Fibroblast of lung (primary cell): ENCODE measurements around the gene MYLK. TPM values are rescaled to one million over a fixed set of nuclear protein-coding genes. Genes with fewer than 3 reads are reported as not detected.
A peak's percentile ranks its signal among the peaks of the same experiment; 100 is the strongest.

Experiments
- DNase-seq, 2 donors: peaks; one replicate each; pipeline versions ENCODE4 v3.0.0 to v3.0.0-alpha.2; 2010; ENCODE audit warnings: low read depth in 2 of 2
- H2AFZ ChIP-seq: 2 replicates; pipeline ENCODE4 v1.5.1; 2012; ENCODE audit warnings: low read length, control low read depth, inconsistent platforms
- H3K27ac ChIP-seq: 2 replicates; pipeline ENCODE4 v1.5.1; 2011; ENCODE audit warnings: low read length, control low read depth; ENCODE audit not compliant: insufficient read depth
- H3K27me3 ChIP-seq: 2 replicates; pipeline ENCODE4 v1.5.1; 2011; ENCODE audit warnings: mild to moderate bottlenecking, low read length; ENCODE audit not compliant: control insufficient read depth, insufficient read depth
- H3K36me3 ChIP-seq: 2 replicates; pipeline ENCODE4 v1.5.1; 2011; ENCODE audit warnings: low read length; ENCODE audit not compliant: control insufficient read depth, insufficient read depth
- H3K4me1 ChIP-seq: 2 replicates; pipeline ENCODE4 v1.5.1; 2011; ENCODE audit warnings: low read length; ENCODE audit not compliant: control insufficient read depth, insufficient read depth; ENCODE audit errors: extremely low read depth
- H3K4me2 ChIP-seq: 2 replicates; pipeline ENCODE4 v1.5.1; 2011; ENCODE audit warnings: low read length, control low read depth; ENCODE audit not compliant: insufficient read depth; ENCODE audit errors: extremely low read depth
- H3K4me3 ChIP-seq, 4 experiments: fragments of 200-600 bp in 1 of 4; sonication (generic) in 1 of 4; replicated peaks in 1 of 4; 2 replicates each; pipeline ENCODE4 v1.5.1; 2011 to 2016; ENCODE audit warnings: low read length in 4 of 4, low read depth in 3 of 4, mild to moderate bottlenecking in 3 of 4, control low read depth in 2 of 4, inconsistent platforms in 1 of 4, mixed read lengths in 1 of 4; ENCODE audit not compliant: insufficient read depth in 1 of 4; ENCODE audit errors: control extremely low read depth in 1 of 4
- H3K79me2 ChIP-seq: 2 replicates; pipeline ENCODE4 v1.5.1; 2012; ENCODE audit warnings: mild to moderate bottlenecking, low read length, inconsistent platforms; ENCODE audit not compliant: control insufficient read depth, insufficient read depth
- H3K9ac ChIP-seq: 2 replicates; pipeline ENCODE4 v1.5.1; 2011; ENCODE audit warnings: mild to moderate bottlenecking, low read length, control low read depth; ENCODE audit not compliant: insufficient read depth
- H3K9me3 ChIP-seq: 2 replicates; pipeline ENCODE4 v1.5.1; 2012; ENCODE audit warnings: low read depth, low read length; ENCODE audit not compliant: control insufficient read depth, insufficient read depth
- H4K20me1 ChIP-seq: 2 replicates; pipeline ENCODE4 v1.5.1; 2011; ENCODE audit warnings: low read length; ENCODE audit not compliant: control insufficient read depth, insufficient read depth; ENCODE audit errors: extremely low read depth
- EZH2 ChIP-seq: IDR thresholded peaks from 2 replicates; pipeline ENCODE4 v1.5.1; 2012; ENCODE audit warnings: low read length, control low read depth, mild to moderate bottlenecking; ENCODE audit errors: missing control alignments
- polyA plus RNA-seq, 2 donors: library from polyadenylated mRNA; depleted of rRNA in 1 of 2; stranded (reverse) in 1 of 2; unstranded in 1 of 2; fragments of >200 nt; gene quantifications; 2 replicates each; pipeline ENCODE4 v1.2.1, GENCODE V29; 2011 to 2012; ENCODE audit warnings: missing spikeins in 1 of 2
- total RNA-seq: library from RNA; depleted of rRNA; stranded (reverse); fragments of >200 nt; gene quantifications from 2 replicates; pipeline ENCODE4 v1.2.1, GENCODE V29; 2014
- TF ChIP-seq, protein P1 (sequence below), 2 donors: IDR thresholded peaks in 1 of 2; conservative IDR thresholded peaks in 1 of 2; 1 replicate in 1 of 2; 2 replicates in 1 of 2; pipeline ENCODE4 v1.5.1; 2011 to 2012; ENCODE audit warnings: low read length in 2 of 2, control low read depth in 1 of 2, inconsistent platforms in 1 of 2, low read depth in 1 of 2, mild to moderate bottlenecking in 1 of 2

Gene MYLK
- total and polyA plus RNA-seq, 2 donors (not counting 1 experiment from before 2014, with no cell fraction given): 918 to 941 TPM

DNA sequence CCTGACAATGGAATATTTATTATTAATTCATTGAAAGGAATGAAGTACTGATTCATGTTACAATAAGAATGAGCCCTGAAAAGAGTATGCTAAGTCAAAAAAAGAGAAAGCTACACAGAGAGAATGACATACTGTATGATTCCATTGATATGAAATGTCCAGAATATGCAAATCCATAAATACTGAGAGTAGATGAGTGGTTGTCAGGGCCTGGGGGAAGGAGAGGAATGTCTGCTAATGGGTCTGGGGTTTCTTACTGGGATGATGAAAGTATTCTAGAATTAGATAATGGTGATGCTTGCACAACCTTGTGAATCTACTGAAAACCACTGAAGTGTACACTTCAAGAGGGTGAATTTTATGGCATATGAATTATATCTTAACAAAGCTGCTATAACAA lies 219.4 kb downstream of the MYLK start:
- Histone ChIP-seq H4K20me1 (no peaks in the 10 kb centered on the region), H3K79me2 (no peaks in the 10 kb centered on the region), H3K36me3 (peaks cover 21% of the 10 kb centered on the region), H3K27ac (no peak overlapping the region), H3K9me3 (no peaks in the 10 kb centered on the region), H3K9ac (no peak overlapping the region), H3K4me2 (no peak overlapping the region), H3K27me3 (no peaks in the 10 kb centered on the region), H2AFZ (no peak overlapping the region), H3K4me3 (no peak overlapping the region), H3K4me1 (peaks cover 25% of the 10 kb centered on the region)
- peak in 1 of 2 donors; percentile 68 for DNase-seq
- TF ChIP-seq EZH2: no peak
- TF ChIP-seq, protein P1, sequence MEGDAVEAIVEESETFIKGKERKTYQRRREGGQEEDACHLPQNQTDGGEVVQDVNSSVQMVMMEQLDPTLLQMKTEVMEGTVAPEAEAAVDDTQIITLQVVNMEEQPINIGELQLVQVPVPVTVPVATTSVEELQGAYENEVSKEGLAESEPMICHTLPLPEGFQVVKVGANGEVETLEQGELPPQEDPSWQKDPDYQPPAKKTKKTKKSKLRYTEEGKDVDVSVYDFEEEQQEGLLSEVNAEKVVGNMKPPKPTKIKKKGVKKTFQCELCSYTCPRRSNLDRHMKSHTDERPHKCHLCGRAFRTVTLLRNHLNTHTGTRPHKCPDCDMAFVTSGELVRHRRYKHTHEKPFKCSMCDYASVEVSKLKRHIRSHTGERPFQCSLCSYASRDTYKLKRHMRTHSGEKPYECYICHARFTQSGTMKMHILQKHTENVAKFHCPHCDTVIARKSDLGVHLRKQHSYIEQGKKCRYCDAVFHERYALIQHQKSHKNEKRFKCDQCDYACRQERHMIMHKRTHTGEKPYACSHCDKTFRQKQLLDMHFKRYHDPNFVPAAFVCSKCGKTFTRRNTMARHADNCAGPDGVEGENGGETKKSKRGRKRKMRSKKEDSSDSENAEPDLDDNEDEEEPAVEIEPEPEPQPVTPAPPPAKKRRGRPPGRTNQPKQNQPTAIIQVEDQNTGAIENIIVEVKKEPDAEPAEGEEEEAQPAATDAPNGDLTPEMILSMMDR (conservative IDR thresholded peaks at IDR 0.05 in 1 of 2, IDR thresholded peaks at IDR 0.05 in 1 of 2; ENCODE audit: low read depth in 1 of 2, low read length in 2 of 2): no peak

DNA sequence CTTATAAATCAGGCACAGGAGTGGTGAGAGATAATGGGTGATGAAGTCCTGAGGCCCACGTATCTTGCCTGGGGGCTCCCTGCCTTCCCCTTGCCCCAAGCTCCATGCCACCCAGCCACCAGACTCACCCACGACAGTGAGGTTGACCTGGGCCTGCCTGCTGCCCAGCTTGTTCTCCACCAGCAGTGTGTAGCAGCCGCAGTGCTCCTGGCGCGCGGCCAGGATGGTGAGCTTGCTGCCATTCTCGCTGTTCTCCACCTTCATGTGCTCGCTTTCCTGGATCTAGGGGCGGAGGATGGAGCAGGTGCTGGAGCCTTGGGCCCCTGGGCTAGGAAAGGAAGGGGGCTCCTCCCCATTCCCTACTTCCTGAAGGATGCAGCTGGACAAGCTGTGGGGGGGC lies 220.2 kb downstream of the MYLK start:
- Histone ChIP-seq H3K4me1 (peaks cover 25% of the 10 kb centered on the region), H3K9me3 (no peaks in the 10 kb centered on the region), H3K36me3 (peaks cover 21% of the 10 kb centered on the region)

DNA sequence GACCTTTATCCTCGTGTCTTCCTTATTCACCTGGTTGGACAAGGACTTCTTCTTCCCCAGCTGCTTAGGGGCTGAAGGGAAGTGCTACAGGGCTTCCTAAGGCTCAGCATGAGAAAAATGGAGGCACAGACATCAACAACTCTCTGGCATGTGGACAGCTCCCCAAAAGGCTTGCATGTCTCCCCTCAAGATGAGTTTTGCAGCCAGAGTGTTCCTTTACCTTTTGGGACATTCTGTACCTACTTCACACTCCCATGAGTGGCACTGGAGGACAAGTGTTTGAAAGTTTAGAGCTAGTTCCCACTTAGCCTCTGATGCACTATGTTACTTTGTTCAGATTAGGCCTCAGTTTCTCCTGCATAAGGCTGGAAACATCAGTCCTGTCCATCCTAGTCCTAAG lies 222.2 kb downstream of the MYLK start:
- no peak for TF ChIP-seq EZH2
- TF ChIP-seq, protein P1 (conservative IDR thresholded peaks at IDR 0.05 in 1 of 2, IDR thresholded peaks at IDR 0.05 in 1 of 2; ENCODE audit: low read depth in 1 of 2, low read length in 2 of 2): no peak
- Histone ChIP-seq H3K9ac (no peak overlapping the region), H3K4me3 (no peak overlapping the region), H3K27ac (no peak overlapping the region), H3K9me3 (no peaks in the 10 kb centered on the region), H3K27me3 (no peaks in the 10 kb centered on the region), H2AFZ (no peak overlapping the region), H4K20me1 (no peaks in the 10 kb centered on the region), H3K4me1 (peaks cover 30% of the 10 kb centered on the region), H3K36me3 (peaks cover 27% of the 10 kb centered on the region), H3K79me2 (no peaks in the 10 kb centered on the region), H3K4me2 (no peak overlapping the region)
- no peak for DNase-seq

More for the DNA sequence above, 220.2 kb downstream of the MYLK start:
- H3K27me3 ChIP-seq: no peaks in the 10 kb centered on the region
- no peaks in the 10 kb centered on the region for H4K20me1 ChIP-seq
- no peak overlapping the region for H2AFZ ChIP-seq
- H3K27ac ChIP-seq: no peak overlapping the region
- no peak for TF ChIP-seq EZH2
- TF ChIP-seq, protein P1 (conservative IDR thresholded peaks at IDR 0.05 in 1 of 2, IDR thresholded peaks at IDR 0.05 in 1 of 2; ENCODE audit: low read depth in 1 of 2, low read length in 2 of 2): no peak
- no peak overlapping the region for H3K4me3 ChIP-seq
- H3K79me2 ChIP-seq: no peaks in the 10 kb centered on the region
- H3K9ac ChIP-seq: no peak overlapping the region
- no peak for DNase-seq
- no peak overlapping the region for H3K4me2 ChIP-seq
